ENCODE results near the gene NAALADL2.
"Not testable (repeated sequence)": the region's sequence is repeated elsewhere in the genome, so short reads cannot be mapped to it uniquely, and the experiment has no call there.

Gene NAALADL2

DNA sequence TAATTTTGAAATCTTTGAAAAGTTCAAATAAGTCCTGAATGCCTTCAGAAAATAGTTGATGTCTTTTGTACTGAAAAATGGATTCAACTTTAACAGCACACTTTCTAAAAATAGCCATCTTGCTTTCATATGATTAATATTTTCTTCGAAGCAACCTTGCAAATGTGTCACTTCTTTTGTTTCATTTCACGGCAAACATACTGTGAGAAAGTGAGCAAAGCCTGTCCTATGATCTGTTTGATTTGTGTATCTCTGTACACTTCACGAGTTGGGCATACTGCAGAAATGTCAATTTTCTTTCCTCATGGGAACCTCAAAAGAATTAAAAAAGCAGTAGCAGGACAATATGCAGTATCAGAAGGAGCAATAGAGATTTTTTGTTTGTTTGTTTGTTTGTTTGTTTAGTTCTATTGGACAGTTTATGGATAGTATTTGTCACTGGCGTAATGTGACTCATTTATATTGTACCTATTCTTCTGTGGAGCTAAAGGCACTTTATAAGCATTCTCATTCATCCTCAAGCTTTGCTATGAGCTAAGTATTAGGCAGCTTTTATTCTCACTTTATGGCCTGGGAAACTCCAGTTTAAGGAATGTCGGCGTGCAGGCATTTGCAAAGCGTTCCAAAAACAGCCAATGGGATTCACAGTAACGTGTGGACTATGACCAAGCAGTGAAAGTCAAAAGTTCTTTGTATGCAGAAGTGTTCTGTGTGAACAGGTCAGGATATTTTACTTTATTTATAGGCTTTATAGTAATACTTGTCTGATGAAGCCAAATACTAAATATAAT lies 572.0 kb downstream of the NAALADL2 start:
- no peak for DNase-seq (ENCODE audit: low read depth)

- DNase-seq (ENCODE audit: low read depth), result no peak
These were observed 573.4 kb downstream of the NAALADL2 start for GRCh38 chr3:175432376-175433025.

GRCh38 chr3:175433026-175433674 lies 574.0 kb downstream of the NAALADL2 start:
- no peak for DNase-seq (ENCODE audit: low read depth)

GRCh38 chr3:175434561-175434960 lies 575.4 kb downstream of the NAALADL2 start:
- DNase-seq (ENCODE audit: low read depth), result no peak

- DNase-seq (ENCODE audit: low read depth), result no peak
These were observed 584.5 kb downstream of the NAALADL2 start for GRCh38 chr3:175443682-175444081.

- no peak for DNase-seq (ENCODE audit: low read depth)
These were observed 586.6 kb downstream of the NAALADL2 start for GRCh38 chr3:175445741-175446140.

- no peak for DNase-seq (ENCODE audit: low read depth)
These were observed 588.4 kb downstream of the NAALADL2 start for GRCh38 chr3:175447521-175447920.

DNA sequence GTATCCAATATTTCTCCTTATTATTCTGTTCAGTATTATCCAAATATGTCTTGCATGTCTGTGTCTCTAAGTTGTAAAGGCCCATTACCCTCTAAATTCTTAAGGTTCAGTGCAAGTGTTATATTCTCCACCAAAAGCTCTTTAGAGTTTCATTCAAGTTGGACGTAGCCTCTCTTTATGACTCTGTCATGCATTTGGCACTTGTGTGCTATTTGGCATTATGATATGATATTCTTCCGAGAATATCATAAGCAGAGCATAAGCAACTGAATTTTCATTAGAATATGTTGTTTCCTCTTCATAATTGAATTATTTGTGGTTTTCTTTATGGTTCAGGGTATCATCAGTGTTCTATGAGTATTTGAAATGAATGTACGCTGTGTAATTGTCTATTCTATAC lies 594.2 kb downstream of the NAALADL2 start:
- no peak for DNase-seq (ENCODE audit: low read depth)

- no peak for DNase-seq (ENCODE audit: low read depth)
These were observed 597.3 kb downstream of the NAALADL2 start for GRCh38 chr3:175456466-175456865.

- DNase-seq (ENCODE audit: low read depth), result no peak
These were observed 598.2 kb downstream of the NAALADL2 start for GRCh38 chr3:175457301-175457700.

DNA sequence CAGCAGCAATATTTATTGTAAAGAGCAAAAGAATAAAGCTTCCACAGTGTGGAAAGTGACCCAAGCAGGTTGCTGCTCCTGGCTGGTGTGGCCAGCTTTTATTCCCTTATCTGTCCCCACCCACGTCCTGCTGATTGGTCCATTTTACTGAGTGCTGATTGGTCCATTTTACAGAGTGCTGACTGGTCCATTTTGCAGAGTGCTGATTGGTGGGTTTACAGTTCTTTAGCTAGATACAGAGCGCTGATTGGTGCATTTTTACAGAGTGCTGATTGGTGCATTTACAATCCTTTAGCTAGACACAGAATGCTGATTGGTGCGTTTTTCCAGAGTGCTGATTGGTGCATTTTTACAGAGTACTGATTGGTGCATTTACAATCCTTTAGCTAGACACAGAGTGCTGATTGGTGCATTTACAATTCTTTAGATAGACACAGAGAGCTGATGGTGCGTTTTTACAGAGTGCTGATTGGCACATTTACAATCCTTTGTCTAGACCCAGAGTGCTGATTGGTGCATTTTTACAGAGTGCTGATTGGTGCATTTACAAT lies 601.8 kb downstream of the NAALADL2 start:
- DNase-seq (ENCODE audit: low read depth), result not testable (repeated sequence)

- DNase-seq (ENCODE audit: low read depth), result no peak
These were observed 605.2 kb downstream of the NAALADL2 start for GRCh38 chr3:175464362-175464761.

GRCh38 chr3:175469124-175469523 lies 610.0 kb downstream of the NAALADL2 start:
- DNase-seq (ENCODE audit: low read depth), result no peak

DNA sequence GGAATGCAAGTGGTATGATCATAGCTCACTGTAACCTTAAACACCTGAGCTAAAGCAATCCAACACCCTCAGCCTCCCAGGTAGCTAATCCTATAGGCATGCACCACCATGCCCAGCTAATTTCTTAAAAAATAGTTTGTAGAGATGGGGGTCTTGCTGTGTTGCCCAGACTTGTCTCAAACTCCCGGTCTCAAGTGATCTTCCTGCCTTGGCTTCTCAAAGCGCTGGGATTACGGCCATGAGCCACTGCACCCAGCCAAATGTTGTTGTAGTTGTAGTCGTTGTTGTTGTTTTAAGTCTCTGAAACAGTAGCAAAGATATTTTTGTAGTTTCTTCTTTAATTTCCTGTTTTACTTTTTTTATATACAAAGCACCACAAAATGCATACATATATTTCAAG lies 616.6 kb downstream of the NAALADL2 start:
- no peak for DNase-seq (ENCODE audit: low read depth)

- DNase-seq (ENCODE audit: low read depth), result no peak
These were observed 617.4 kb downstream of the NAALADL2 start for GRCh38 chr3:175476489-175476888.

GRCh38 chr3:175477651-175478224 lies 618.6 kb downstream of the NAALADL2 start:
- DNase-seq (ENCODE audit: low read depth), result no peak

- DNase-seq (ENCODE audit: low read depth), result no peak
These were observed 619.2 kb downstream of the NAALADL2 start for GRCh38 chr3:175478301-175478700.

DNA sequence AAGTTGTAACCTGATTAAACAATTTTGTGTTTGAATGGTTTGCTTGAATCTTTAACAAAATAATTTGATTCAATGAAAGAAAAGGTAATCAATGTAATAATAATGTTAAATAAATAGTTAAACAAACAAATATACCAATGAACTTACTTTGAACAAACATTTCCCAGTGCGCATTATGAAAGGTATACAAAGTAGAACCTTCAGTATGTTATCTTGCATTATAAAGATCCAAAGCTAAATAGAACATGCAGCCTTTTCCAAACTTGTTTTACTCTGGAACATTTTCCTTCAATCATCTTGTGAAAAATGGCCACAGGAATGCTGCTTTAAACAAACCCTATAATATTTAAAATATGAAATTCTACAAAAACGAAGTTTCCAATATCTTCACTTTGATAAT lies 620.0 kb downstream of the NAALADL2 start:
- no peak for DNase-seq (ENCODE audit: low read depth)

DNA sequence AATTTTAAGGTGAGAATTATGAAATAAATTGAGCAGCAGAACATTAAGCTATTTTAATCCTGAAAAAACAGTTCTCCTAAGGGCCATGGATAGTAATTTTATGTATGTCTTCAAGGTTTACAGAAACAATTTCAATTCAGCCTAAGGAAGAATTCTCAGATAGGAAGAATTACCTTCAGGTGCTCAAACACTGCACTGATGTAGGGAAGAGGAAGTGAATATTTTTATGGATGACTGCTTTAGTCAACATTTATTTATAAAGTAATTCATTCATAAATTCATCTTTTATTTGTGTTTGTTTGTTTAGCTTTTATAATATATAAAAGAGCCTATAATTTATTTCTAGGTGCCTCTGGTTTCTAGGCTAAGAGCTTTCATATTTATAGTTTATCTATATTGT lies 620.7 kb downstream of the NAALADL2 start:
- DNase-seq (ENCODE audit: low read depth), result no peak

GRCh38 chr3:175484666-175485065 lies 625.5 kb downstream of the NAALADL2 start:
- DNase-seq (ENCODE audit: low read depth), result no peak

GRCh38 chr3:175485436-175485835 lies 626.3 kb downstream of the NAALADL2 start:
- no peak for DNase-seq (ENCODE audit: low read depth)

DNA sequence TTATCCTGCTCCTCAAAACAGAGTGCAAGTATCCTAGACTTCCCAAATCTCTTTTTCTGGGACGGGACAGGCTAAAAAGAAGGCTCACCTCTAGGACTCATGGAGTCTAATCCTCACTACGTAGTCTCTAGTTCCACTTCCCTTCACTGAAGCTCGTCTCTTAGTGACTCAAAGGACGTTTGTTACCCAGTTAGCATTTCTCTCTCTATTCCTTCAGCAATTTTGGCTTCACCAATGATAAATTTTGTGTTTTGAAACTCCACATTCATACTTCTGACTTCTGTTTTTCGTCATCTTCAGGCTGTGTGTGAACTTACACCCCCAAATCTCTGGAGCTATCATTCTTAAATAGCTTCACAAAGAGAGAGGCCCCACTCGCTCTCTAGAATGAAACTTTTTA lies 627.1 kb downstream of the NAALADL2 start:
- DNase-seq (ENCODE audit: low read depth), result no peak

DNA sequence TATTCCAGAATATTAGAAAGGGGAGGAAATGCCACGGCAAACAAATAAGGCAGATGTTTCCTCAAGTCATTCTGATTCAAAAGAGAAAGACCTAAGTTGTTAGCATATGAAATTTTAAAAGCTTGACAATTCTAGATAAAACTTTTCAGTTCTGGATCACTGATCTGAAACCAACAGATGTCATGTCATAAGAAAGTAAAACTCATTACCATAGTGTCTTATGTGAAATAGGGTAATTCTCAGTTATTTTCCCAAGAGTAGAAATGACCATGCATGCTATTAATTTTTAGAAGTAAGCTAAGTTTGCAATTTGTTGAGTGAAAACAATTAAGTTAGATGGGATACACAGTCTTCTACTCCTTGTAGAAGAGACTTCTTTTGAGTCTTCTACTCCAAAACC lies 630.3 kb downstream of the NAALADL2 start:
- DNase-seq (ENCODE audit: low read depth), result no peak

Data from T-helper 22 cell (primary cell).